NCI-H510A (cell line): ENCODE results near the gene TBC1D1.

Experiments
- DNase-seq: peaks from one replicate; lab custom pipeline; 2025; lab: John Stamatoyannopoulos, UW

Gene TBC1D1

DNA sequence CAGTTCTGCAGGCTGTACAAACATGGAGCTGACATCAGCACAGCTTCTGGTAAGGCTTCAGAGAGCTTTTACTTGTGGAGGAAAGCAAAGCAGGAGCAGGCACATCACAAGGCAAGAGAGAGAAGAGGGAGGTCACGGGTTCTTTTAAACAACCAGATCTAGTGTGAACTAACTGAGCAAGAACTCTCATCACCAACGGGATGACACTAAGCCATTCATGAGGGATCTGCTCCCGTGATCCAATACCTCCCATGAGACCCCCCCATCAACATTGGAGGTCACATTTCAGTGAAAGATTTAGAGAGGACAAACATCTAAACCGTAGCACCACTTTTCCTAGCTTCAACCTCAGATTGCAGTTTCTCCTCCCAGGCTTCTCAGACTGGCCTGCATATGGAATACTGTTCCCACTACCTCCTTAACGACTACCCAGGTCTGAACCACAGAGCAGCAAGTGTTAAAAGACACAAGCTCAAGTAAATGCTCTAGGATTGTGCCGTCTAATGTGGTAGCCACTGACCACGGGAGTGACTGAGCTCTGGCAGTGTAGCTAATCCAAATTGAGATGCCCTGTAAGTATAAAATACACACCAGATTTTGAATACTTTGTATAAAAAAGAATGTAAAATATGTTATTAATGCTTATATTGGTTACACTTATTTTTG lies 262.0 kb downstream of the TBC1D1 start:
- no peak for DNase-seq

DNA sequence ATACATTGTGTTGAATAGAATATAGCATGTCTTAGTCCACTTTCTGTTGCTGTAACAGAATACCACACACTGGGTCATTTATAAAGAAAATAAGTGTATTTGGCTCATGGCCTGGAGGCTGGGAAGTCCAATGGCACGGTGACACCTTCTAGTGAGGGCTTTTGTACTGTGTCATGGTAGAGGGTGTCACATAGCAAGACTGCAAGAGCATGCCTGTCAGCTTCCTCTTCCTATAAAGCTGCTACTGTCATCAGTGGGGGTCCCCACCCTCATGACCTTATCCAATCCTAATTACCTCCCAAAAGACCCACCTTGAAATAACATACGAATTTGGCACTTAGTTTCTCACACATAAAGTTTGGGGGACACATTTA lies 262.5 kb downstream of the TBC1D1 start:
- DNase-seq: no peak

DNA sequence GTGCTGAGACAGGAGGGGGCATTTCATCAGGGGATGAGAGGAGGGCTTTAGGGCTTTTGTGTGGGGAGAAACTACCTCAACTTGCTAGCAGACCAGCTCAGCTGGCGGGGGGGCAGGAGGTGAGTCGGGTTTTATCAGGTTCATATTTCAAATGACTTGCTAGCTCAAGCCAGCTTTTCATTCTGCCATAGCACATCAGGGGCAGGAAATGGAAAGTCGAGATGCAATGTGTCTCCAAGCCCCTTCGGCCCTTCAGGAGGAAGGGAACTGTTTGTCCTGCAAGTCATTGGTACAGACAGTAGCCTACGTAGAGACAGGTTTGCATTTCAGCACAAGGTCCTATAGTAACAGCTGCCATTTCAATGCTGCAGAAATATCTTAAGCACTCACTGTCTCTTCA lies 263.4 kb downstream of the TBC1D1 start:
- no peak for DNase-seq

DNA sequence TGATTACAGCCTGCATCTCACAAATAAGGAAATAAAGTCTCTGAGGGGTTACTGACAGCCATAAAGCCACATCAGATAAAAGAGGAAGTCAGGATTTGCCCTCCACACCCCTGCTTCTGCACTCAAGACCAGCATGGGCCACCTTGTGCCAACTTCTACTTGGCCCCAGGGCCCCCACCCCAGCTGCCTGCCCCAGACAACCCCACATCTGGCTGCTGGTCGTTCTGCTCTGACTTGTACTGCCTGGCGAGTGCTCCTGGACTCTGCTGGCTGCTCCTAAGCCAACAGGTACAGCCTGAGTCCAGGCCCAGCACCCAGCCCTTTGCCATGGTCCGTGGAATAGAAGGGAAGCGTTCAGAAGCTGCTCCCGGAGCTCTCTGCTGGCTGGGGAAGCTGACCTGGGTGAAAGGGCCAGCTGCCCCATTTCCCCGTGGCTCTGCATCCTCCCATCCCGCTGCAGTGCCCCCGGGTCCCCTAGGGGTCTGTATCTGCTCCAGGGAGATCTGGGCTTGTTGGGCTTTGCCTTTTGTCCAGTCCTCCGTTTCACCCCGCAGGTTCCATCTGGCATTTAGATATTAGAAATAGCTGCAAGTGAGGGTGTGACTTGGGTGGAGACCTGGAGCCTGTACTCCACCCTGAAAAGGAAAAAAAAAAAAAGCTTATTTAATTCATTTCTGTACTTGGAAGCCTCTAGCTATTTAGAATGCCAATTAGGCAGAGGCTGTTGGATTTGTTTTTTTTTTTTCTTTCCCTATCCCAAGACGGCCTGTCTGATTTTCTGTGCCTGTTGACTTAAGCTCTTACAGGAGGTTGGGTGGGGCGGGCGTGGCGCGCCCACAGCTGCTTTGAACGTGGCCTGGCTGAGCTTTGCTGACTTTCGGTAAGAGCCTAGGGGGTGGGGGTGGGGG lies 264.1 kb downstream of the TBC1D1 start:
- DNase-seq: no peak

DNA sequence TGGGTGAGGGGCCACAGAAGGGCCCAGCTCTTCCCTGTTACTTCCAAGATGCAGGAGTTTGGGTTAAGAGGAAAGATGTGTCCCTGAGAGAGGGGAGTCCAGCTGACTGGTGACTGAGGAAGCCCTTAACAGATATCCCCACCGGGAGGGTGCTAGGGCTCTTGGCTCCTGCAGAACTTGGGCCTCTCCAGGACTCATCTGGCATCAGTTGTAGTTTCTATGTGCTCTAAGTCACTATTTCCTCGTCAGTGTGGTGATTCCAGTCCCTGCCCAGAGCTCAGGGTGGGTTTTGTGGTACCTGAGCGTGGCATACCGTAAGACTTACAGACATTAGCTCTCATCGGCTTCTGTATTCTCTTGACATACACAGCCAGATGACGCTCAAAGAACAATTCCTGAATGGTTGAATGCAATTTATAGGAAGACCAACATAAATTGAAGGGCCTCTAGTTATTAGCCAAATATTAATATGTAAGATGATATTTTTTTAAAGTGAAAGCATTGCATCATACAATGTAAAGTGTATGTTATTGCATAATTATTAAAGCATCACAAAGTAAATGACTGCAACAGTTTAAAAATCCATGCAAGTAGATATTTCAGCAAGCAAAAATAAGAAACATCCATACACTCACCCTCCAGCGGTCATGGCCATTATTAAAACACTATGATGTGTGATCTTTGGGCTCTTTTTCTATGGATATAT lies 264.9 kb downstream of the TBC1D1 start:
- no peak for DNase-seq

DNA sequence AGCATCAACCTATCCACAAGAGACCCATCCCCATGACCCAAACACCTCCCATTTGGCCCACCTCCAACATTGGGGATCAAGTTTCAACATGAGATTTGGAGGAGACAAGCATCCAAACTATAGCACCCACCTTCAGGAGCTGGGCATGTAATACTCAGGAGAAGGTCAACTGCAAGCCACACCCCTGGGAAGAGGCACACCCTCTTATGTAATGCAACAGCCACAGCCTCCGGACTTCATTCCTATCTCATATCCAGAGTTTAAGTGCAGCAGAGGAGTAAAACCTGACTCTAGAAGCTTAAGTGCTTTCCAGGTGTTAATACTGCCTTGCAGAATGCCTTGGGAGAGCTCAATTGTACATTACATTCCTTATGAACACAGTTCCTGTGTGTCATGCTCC lies 266.7 kb downstream of the TBC1D1 start:
- DNase-seq: no peak

DNA sequence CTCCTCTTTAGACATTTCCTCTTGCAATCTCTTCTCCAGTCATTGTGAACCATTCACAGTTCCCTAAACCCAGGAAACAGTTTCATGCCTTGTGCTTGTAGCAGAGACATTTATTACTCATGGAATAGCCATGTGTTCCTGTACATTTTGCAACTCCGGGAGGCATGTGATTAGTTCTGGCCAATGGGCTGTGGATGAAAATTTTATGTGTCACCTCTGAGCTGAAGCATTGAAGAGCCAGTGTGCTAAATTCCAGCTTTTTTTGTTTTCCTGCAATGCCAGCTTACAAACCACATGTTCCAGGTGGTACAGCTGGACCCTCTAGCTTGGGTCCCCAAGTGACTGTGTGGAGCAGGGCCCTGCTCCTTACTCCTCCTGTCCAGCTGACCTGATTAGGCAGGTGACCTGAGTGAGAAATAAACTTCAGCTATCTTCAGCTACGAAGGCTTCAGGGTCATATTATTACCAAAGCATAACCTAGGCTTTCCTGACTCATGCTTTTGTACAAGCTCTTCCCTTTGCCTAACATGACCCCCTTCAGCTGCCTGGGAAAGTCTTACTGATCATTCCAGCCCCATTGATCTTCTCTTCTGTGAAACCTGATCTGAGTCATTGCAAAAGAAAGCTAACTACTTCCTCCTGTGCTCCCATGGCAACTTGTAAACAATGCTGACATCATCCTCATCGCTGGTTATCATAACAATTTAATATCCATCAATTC lies 269.8 kb downstream of the TBC1D1 start:
- DNase-seq: peak; percentile 72

DNA sequence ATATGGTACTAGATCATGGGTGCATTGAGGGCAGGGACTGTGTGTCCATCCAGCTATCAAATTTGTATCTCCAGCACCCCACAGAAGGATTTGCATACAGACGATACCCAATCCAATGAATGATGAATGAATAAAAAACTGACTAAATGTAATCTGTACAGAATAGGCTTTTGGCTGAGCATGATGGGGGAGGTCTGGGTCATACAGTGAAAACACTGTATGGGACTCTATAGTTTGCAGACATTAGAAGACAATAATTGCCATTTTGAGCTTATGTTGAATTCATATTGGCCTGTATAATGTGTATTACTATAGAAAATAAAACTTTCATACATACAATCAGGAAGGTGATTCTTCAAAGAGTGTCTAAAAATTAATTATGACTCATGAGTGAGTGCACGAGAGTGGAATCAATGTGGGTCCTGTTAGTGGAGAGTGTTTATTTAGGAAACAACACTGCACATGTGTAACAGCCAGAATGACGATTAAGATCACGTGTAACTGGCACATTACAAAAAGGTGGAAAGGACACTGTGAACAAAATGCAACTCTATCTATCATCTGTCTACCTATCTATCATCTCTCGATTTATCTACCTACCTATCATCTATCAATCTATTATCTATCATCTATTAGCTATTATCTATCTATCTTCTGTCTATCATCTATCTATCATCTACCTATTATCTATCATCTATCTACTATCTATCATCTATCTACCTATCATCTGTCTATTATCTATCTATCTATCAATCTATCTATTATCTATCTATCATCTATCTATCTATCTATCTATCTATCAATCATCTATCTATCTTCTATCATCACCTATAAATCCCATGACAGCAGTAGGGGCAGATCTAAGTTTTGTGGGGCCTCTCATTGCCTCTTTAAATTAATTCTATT lies 270.6 kb downstream of the TBC1D1 start:
- DNase-seq: no peak

DNA sequence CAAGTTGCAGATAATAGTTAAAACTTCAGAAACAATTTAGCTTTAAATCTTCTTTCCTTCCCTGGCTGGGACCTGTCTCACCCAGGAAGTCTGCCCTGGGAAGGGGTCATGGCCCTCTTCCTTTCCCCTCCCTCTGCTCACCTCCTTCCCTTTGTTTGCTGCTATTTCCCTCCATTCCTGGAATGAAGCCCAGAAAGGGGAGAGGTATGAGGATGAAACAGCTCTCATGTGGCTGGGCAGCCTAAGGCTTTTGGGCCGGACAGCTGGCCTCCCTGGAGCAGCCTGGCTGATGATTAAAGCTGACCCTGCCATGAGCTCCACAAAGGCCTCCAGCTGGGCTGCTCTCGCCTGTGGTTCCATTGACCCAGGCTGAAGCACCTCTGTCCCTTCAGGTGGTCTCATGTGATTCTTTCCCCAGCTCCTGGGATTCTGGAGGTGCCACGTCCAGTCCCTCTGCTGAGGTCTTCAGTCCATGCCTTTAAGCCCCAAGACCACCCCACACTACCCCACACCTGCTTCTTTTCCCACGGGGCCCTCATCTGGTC lies 271.4 kb downstream of the TBC1D1 start:
- no peak for DNase-seq

DNA sequence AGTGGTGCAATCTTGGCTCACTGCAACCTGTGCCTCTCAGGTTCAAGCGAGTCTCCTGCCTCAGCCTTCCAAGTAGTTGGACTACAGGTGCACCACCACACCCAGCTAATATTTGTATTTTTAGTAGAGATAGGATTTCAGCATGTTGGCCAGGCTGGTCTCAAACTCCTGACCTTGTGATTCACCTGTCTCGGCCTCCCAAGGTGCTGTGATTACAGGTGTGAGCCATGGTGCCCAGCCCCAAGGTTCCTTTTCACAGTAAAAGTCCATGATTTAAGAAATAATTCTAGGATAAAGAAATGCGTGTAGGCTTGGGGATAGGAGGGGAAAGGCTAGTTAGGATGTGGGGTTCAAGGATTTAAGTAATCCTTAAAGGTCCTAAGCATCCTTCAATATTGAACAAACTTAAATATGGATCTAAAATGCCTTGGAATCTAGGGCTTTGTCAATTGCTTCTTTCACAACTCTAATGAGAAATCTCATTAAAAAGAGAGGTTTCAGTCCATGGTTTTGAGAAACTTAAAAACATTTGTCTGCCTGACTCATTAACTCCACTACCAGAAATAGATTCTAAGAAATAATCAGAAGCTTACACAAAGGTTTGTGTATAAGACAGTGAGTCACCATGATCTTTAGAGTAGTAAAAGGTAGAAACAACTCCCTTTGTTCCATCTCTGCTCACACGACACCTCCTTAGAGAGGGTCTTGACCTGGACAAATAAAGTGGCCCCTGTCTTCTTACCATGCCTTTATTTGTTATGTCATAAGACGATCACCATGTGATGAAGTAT lies 272.5 kb downstream of the TBC1D1 start:
- DNase-seq: no peak

DNA sequence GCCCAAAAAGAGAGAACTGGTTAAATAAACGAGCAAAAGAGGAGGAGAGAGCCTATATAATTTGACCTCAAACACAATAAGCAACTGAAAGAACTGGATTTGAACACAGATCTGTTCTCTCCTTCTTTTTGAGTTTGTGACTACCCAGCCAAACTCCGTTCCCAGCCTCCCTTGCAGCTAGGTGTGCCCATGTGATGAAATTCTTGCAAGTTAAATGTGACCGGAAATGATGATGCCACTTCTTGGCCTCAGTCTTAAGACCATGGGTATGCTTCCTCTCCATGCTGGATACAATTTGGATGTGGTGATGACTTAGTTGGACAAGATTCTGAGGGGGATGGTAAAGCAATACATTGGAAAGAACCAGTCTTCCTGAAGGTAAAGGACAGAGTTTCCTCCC lies 273.5 kb downstream of the TBC1D1 start:
- DNase-seq: no peak

DNA sequence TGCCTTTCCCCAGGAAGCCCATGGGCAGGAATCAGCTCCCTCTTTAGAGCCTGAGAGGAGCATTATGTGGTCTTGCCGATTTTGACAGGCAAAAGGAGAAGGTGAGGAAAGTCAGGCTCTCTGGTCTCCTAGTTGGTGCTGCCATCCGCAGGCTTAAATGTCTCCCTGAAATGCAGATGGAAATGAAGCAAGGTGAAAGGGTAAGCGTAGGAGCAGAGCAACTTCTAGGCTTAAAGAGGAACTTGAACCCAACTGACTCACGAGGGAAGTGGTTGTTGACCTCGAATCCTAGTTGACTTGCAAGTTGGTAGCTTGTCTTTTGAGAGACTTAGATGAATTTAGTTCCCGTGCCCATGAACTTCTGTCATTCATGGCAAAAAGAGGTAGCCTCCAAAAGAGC lies 275.2 kb downstream of the TBC1D1 start:
- DNase-seq: no peak

DNA sequence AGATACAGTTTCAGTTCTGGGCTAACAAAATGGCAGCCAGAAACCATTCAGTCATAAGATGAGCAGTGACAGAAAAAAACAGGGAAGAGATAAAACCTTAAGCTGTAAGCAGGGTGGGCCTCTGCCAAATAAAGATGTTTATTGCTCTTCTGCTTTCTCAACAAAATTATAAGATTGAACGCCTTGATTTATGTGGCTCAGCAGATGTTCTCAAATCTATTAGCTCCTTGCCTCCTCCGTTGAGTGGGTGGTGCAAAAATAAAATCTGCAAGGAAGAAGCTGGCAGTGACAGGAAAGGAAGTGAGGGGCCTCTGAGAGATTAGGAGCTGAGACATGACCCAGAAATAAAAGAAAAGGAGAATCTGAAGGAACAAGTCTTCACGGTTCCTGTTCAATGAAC lies 275.9 kb downstream of the TBC1D1 start:
- no peak for DNase-seq

DNA sequence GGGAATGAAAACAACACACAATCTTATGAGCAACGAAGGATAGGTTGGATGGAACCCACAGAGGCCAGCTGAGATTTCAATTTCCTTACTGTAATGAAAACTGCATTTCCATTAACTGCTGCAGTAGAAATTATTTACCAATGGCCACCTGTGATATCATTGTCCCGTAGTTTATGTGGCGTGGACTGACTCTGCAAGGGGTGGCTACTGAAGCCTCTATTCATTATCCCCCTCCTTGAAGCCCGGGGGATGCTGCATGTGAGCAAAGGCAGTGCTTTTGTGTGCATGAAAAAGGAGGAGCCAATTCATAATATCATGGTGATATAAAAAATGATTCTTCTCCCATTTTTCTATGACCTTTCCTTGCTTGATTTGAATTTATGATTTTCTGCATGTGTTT lies 277.1 kb downstream of the TBC1D1 start:
- DNase-seq: no peak

DNA sequence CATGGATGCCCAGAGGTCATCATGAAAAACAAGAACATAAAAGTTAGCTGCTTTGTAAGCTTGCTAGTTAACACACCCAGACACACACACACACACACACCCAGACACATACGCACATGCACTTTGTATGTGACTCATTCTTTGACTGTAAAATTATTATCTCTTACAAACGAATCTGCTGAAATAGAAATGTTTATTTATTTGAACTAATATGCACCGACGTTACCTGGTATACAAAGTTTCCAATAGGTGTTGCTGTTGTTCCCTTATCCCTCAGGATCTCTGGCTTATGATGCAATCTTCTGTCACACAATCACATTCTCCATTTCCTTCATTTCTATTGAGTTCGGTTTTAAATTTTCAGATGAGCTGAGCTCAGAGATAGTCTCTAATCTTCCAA lies 278.6 kb downstream of the TBC1D1 start:
- DNase-seq: no peak

DNA sequence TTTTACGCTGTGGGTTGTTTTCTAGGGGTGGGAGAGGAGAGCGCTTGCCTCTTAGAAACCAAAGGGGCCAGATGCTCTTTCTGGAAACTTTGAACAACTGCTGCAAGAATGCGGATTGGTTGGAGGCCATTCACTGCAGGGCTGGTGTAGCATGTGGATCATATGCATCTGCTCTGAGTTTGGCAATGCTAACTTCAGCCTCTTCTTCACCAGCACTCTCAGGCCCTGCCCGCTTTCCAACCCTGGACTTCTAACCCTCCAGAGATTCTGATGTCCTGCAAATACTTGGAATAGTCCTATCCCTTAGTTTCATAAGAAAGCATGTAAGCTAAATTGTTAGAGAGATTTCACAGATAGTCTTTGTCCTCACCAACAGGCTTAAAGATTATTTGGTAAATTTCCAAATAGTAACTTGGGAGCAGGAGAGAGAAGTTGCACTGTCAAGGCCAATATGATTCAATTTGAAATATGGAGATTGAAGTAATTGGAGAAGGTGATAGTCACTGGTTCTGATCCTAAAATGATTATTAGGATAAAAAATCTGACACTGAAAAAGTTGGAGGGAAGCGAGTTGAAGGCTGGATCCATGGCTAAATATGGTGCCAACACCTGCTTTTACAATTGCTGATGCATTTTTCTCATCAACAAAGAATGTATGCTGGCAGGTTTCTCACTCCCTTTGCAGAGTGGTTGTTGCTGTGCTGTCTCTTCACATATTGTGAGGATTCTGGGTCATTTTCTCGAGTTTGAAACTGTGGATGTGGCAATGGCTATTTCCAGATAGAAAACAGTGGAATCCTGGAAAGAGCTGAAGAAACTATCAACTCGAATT lies 279.7 kb downstream of the TBC1D1 start:
- no peak for DNase-seq

DNA sequence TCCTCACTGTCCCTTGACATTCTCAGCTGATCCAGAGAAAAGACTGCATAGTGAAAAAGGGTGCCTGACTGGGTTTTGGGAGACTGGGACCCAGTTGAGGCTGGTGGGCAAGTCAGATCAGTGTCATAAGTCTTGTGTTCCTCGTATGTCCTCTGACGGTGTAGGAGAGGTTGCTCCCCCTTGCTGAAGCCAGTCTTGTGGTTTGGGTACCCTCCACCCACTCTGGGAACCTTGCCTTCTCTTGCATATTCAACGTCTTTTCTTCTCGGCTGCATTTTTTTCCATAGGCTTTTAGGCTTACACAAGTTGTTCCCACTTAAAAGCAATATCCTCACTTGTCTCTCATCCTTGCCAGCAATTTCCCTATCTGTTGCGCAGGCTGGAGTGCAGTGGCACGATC lies 281.2 kb downstream of the TBC1D1 start:
- no peak for DNase-seq

DNA sequence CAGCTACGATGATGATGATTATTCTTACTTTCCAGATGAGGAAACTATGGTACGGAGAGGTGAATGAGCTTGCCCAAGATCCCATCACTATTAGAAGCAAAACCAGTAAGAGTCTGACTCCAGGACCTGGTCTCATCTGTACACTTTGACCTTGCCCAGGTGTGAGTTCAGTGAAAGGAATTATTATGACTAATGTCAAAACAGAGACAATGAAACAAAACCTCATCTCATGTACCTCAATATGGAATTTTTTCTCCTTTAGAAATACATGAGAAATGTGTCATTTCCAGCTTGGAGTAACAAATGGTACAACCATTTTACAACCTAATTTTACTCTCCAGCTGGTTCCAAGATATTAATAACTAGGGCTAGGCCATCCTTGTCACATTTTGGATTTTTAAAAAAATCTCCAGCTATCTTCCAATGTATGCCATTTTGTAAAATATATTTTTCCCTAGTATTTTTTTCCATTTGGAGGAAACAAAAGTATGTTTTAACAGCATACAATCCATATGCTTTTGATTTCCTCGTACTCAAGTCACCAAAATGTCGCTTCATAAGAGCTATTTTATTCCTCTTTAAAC lies 283.1 kb downstream of the TBC1D1 start:
- no peak for DNase-seq

DNA sequence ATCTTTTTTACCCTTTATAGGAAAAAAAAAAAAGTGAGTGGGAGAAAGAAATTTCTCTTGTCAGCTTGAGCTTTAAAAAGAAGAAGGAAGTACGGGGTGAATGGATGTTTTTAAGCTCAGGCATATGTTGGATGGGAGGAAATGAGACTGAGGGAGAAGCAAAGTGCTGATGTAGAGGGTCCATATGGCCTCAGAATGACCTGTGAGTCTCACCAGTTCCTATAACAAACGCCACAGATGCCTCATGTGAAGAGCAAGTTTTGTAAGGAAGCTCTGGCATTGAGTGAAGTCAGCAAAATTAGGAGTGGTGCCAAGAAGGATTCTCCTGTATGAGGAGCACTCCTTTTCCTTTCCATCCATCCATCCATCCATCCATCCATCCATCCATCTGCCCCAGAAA lies 283.9 kb downstream of the TBC1D1 start:
- DNase-seq: no peak
